T-helper 1 cell treated with Interleukin-12 subunit alpha and Interleukin-12 subunit beta and Interleukin-4 antibody, amounts not matched to agents 30 ng/mL and 1 ng/mL, for 36 hours (primary cell): Measurements from ENCODE around the gene PIGU. TPM values are rescaled to one million over a fixed set of nuclear protein-coding genes. Genes with fewer than 3 reads are reported as not detected.

Experiments
- intact Hi-C: fragments of 100-400 bp; cut with micrococcal nuclease; formaldehyde crosslinking; loops from one replicate; pipeline ENCODE4 v1.15.1; 2024
- total RNA-seq: library from RNA; stranded (reverse); gene quantifications from 2 replicates; pipeline ENCODE4 v1.2.3, GENCODE V29; 2022

PIGU gene
- total RNA-seq, 1 donor from 2014 or later = 21.9 TPM

GRCh38 chr20:34537651-34538050, 139.2 kb downstream of the PIGU start:
- intact Hi-C loops = loop anchor here (1.0 to 2.0 kb wide), 5 partner anchors 21 to 232 kb away; partner anchors contain the start of genes DYNLRB1, MAP1LC3A and PIGU

GRCh38 chr20:34536798-34537394, 140.0 kb downstream of the PIGU start:
- intact Hi-C loops = no loop called here

GRCh38 chr20:34535857-34536256, 141.0 kb downstream of the PIGU start:
- intact Hi-C loops = no loop called here

- intact Hi-C loops = no loop called here
These were observed 141.5 kb downstream of the PIGU start for GRCh38 chr20:34535301-34535840.

GRCh38 chr20:34534391-34535165, 142.3 kb downstream of the PIGU start:
- intact Hi-C loops = no loop called here

GRCh38 chr20:34532756-34533155, 144.1 kb downstream of the PIGU start:
- intact Hi-C loops = no loop called here

GRCh38 chr20:34532320-34532719, 144.6 kb downstream of the PIGU start:
- intact Hi-C loops = no loop called here

- intact Hi-C loops = no loop called here
These were observed 145.2 kb downstream of the PIGU start for GRCh38 chr20:34531608-34532265.

GRCh38 chr20:34530342-34530741, 146.6 kb downstream of the PIGU start:
- intact Hi-C loops = no loop called here

- intact Hi-C loops = no loop called here
These were observed 147.2 kb downstream of the PIGU start for GRCh38 chr20:34529742-34530141.

- intact Hi-C loops = no loop called here
These were observed 148.0 kb downstream of the PIGU start for GRCh38 chr20:34528921-34529297.

- intact Hi-C loops = no loop called here
These were observed 149.9 kb downstream of the PIGU start for GRCh38 chr20:34527016-34527415.

- intact Hi-C loops = no loop called here
These were observed 150.4 kb downstream of the PIGU start for GRCh38 chr20:34526466-34526865.

- intact Hi-C loops = no loop called here
These were observed 151.0 kb downstream of the PIGU start for GRCh38 chr20:34525709-34526416.

GRCh38 chr20:34525342-34525708, 151.6 kb downstream of the PIGU start:
- intact Hi-C loops = no loop called here

- intact Hi-C loops = no loop called here
These were observed 152.5 kb downstream of the PIGU start for GRCh38 chr20:34524426-34524825.

GRCh38 chr20:34522969-34523871, 153.7 kb downstream of the PIGU start:
- intact Hi-C loops = loop anchor here (1.0 kb wide), 2 partner anchors 211 to 333 kb away; no protein-coding TSS in a partner anchor

GRCh38 chr20:34519841-34520240, 157.1 kb downstream of the PIGU start:
- intact Hi-C loops = loop anchor here (5.0 to 10.0 kb wide), 5 partner anchors 247 to 835 kb away; partner anchors contain the start of genes CHMP4B, E2F1, EIF2S2 and RALY

- intact Hi-C loops = loop anchor here (5.0 to 10.0 kb wide), 5 partner anchors 248 to 834 kb away; partner anchors contain the start of genes CHMP4B, E2F1, EIF2S2 and RALY
These were observed 158.0 kb downstream of the PIGU start for GRCh38 chr20:34518863-34519262.

- intact Hi-C loops = loop anchor here (2.0 to 10.0 kb wide), 7 partner anchors 22 to 832 kb away; partner anchors contain the start of genes CHMP4B, E2F1, EIF2S2 and NCOA6
These were observed 159.8 kb downstream of the PIGU start for GRCh38 chr20:34517114-34517505.
